PFSK-1 (cell line): ENCODE measurements around the gene AMER2.

ENCODE experiments used
- FOXP2 ChIP-seq: optimal IDR thresholded peaks from 2 replicates; pipeline ENCODE3; 2011; ENCODE audit warnings: borderline replicate concordance, control low read depth, inconsistent platforms; ENCODE audit not compliant: insufficient read depth; ENCODE audit errors: extremely low read length, extremely low read depth
- POLR2AphosphoS5 ChIP-seq: IDR thresholded peaks from 2 replicates; pipeline ENCODE4 v1.6.1; 2012; ENCODE audit warnings: low read depth, mild to moderate bottlenecking, control low read depth, low read length, moderate library complexity
- SIN3A ChIP-seq: IDR thresholded peaks from 2 replicates; pipeline ENCODE4 v1.6.1; 2012; ENCODE audit warnings: mild to moderate bottlenecking, low read length, moderate library complexity, borderline replicate concordance; ENCODE audit not compliant: insufficient read depth
- TAF1 ChIP-seq: IDR thresholded peaks from 2 replicates; pipeline ENCODE4 v1.6.1; 2012; ENCODE audit warnings: low read length, control low read depth, borderline replicate concordance; ENCODE audit not compliant: insufficient read depth

GRCh38 chr13:25214491-25215252 is 42.6 kb upstream of the AMER2 start:
- TF ChIP-seq SIN3A (no peak), TAF1 (no peak), POLR2AphosphoS5 (no peak), FOXP2 (no peak)
